GM18507 (cell line): ENCODE results near the gene CLDN10.
"Not testable (repeated sequence)": the region's sequence is repeated elsewhere in the genome, so short reads cannot be mapped to it uniquely, and the experiment has no call there.

Experiments used
- DNase-seq: peaks from one replicate; pipeline ENCODE4 v3.0.0; 2011; ENCODE audit warnings: low read depth; ENCODE audit not compliant: insufficient read length; ENCODE audit errors: extremely low spot score
- FAIRE-seq: peaks from 2 replicates; lab custom pipeline; 2011; peaks lifted over from hg19 to GRCh38; lab: Jason Lieb, UNC

The CLDN10 gene

DNA sequence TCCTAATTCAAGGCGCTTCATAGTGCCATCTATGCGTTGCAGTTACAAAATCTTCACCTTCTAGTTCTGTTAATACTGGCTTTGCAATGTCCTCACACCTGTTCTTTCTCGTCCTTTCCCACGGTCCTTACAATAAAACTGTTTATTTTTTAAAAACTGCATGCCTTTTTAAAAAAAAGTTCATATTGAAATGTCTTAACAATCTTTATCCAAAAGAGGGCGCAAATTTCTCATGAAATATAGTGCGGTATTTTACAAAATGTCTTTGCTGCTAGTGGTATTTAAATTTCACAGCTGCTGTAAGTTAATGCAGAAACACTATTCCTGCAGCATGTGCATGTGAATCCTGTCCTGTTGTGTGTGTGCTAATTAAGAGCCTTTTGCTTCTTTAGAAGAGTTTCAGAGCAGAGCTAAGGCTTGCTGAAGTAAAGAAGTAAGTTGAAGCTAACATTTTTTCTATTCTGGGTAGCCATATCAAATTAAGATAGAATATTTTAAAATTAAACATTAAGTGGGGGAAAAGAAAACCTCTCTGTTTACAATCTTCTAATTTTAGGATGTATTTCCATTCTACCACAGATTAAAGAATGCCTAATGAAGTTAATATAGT is 15.8 kb upstream of the CLDN10 start:
- DNase-seq (no peak), FAIRE-seq (peak; percentile 56)

DNA sequence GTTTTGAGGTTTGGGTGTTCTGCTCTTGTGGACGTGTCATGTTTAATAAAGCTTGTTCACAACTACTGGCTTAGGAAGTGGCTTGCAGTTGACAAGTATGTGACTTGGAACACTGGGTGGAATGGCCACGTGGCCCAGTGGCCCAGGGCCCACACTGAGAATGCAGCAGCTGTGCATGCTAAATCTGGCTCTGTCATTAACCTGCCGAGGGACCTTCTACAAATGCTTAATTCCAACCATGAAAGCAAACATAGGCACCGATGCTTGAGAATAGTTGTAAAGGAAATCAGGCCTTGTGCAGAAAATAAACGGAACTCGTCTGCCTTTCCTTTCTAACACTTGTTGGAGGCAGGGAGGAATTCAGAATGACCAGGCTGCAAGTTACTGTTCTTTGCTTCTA is 11.6 kb upstream of the CLDN10 start:
- no peak for DNase-seq
- no peak for FAIRE-seq

DNA sequence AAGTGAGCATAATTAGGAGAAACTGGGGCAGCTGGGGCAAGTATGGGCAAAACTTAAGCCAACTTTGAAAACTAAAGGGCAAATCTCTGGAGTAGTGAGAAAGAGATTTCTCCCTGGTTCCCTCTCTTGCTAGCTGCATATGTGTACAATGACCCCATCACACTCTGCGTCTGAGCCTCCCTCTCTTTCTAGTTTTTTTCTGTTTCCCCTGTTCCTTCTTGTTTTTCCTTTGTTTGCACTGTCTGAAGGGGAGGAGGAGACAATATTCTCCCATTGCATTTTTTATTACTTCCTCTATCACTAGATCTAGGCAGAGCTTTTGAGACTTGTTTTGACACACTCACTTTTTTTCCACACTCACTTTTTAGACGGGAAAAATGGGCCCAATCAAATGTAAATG is 11.2 kb upstream of the CLDN10 start:
- DNase-seq, result no peak

GRCh38 chr13:95541911-95542474 is 10.5 kb upstream of the CLDN10 start:
- no peak for DNase-seq
- FAIRE-seq, result no peak

More for the DNA sequence above, 11.2 kb upstream of the CLDN10 start:
- FAIRE-seq, result no peak

GRCh38 chr13:95544293-95544692 is 8.2 kb upstream of the CLDN10 start:
- no peak for FAIRE-seq

DNA sequence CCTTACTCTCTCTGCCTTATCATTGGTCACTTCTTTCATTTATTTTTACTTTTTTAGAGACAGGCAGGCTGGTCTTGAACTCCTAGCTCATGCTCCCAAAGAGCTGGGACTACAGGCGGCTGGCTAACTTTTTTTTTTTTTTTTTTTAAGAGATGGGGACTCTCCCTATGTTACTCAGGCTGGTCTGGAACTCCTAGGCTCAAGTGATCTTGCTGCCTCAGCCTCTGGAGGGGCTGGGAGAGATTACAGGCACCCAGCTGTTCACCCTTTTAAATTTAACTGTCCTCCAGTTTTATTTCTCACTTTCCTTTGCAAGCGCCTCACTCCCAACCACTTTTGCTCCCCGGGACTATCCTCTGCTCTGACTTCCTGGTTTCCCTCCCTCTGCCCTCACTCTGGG is 5.6 kb upstream of the CLDN10 start:
- DNase-seq (no peak), FAIRE-seq (no peak)

More at GRCh38 chr13:95544293-95544692, 8.2 kb upstream of the CLDN10 start:
- no peak for DNase-seq

GRCh38 chr13:95547531-95548167 is 4.9 kb upstream of the CLDN10 start:
- DNase-seq (no peak), FAIRE-seq (no peak)

DNA sequence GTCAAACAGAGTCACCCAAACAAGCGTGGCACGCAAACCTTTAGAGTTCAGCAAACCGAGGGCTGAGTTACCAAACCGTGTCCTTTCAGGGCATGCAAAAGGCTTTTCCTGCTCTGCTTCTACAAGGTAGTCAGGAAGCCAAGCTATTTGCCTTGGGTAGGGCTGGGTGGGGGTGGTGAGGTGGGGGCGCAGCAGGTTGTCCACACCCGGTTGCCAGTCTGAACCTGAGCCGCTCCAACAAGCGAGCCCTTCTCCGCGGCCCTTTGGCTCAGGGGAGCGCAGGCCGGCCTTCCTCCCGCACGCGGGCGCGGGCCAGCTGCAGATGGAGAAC is 347 bp upstream of the CLDN10 start:
- FAIRE-seq, result no peak
- DNase-seq, result no peak

DNA sequence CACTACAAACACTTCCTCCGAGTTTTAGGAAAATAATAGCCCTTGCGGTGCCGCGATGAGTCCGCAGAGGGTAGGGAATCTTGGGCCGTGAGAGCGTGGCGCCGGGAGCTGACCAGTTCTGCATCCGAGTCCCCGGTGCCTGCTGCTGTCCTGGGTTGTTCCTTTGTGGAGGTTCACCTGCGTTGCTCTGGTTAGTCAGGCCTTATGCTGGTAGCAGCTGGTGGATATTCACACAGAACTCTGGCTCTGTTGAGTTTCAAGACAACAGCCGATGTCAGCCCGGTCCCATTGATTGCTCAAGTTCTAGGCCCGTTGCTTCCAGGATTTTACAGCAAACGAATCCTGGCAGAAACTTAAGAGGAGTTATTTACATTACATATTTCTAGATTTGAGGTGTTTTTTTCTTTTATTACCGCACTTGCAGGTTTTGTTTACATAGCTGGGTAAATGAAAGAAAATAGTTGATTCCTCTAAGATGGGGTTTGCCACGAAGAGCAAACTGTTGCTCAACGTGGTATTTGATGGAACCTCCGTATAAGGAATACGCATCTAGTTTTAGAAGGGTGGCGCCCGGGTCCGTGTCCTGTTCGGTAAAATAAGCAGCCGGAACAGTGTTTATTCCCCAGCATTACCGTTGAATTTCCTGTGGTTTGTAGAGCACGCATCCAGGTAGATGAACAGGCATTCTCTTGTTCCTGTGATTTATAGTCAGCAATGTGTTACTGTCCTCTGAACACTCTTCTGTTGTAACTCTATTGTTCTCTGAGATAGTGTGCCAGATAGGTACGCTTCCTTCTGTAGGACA is 1.3 kb downstream of the CLDN10 start:
- DNase-seq (no peak), FAIRE-seq (peak; percentile 29)

- DNase-seq, result no peak
- no peak for FAIRE-seq
These were observed 4.5 kb downstream of the CLDN10 start for GRCh38 chr13:95557013-95557412.

- no peak for FAIRE-seq
- DNase-seq, result no peak
These were observed 6.6 kb downstream of the CLDN10 start for GRCh38 chr13:95559100-95559499.

DNA sequence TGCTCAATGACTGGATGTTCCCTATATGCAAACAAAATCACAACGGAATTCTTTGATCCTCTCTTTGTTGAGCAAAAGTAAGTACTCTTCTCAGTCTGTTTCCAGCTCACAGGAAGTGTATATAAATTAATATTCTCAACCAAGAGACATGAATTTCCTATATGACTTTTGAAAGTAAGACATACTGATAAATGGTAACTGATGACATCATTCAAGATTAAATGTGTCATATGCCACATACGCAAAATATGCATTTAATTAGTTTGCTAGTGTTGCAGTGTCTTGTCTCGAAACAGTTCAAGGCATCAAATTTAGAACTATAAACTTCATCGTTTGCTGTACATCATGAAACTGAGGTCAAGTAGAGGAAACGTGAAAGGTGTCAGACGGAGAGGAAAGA is 7.9 kb downstream of the CLDN10 start:
- FAIRE-seq (no peak), DNase-seq (no peak)

GRCh38 chr13:95564091-95564490 is 11.6 kb downstream of the CLDN10 start:
- DNase-seq, result no peak
- no peak for FAIRE-seq

- DNase-seq, result no peak
- FAIRE-seq, result peak; percentile 24
These were observed 12.3 kb downstream of the CLDN10 start for GRCh38 chr13:95564733-95565291.

GRCh38 chr13:95565758-95566157 is 13.2 kb downstream of the CLDN10 start:
- not testable (repeated sequence) for DNase-seq, FAIRE-seq

DNA sequence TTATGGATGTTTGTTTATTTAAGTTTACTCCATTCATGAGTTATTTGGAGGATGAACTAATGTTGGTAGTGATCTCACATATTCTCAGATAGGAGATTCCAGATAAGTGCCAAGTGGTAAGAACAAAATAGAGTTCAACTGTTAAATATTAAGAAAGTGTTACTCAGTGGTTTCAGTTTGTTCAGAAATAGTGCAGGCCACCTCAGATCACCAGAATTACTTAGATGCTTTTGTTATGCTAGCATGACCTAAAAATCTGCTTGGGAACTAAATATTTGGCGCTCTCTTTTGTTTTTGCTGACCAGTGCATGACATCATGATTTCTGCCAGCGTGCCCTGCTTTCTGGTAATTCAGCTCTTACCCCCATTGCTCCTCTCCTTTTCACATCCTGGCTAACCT is 15.6 kb downstream of the CLDN10 start:
- FAIRE-seq, result no peak
- no peak for DNase-seq

GRCh38 chr13:95570016-95570415 is 17.5 kb downstream of the CLDN10 start:
- FAIRE-seq, result no peak
- no peak for DNase-seq

DNA sequence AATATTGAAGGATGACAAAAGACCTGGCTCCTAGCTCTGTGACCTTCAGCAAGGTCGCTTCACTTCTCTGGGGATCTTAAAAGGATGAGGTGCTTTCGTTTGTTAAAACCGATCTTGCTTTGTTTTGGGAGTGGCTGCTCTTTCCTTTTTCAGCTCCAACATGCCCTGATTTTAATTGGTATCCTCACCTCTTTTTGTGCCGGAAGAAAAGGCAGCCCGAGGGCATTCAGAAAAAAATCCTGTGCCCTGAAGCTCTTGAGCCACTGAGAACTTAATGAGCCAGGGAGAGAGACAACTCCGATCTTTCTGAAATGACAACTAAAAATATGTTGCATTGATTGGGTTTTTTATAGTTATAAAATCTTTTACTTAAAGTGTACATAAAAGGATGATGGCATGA is 19.4 kb downstream of the CLDN10 start:
- DNase-seq (no peak), FAIRE-seq (no peak)

GRCh38 chr13:95573221-95573620 is 20.7 kb downstream of the CLDN10 start:
- FAIRE-seq (no peak), DNase-seq (no peak)

GRCh38 chr13:95579303-95579702 is 26.8 kb downstream of the CLDN10 start:
- DNase-seq (no peak), FAIRE-seq (no peak)
